Epithelial cell of esophagus (primary cell): ENCODE measurements around the gene ATP6V0C.

Experiments
- DNase-seq: peaks from one replicate; pipeline ENCODE4 v3.0.0; 2010; ENCODE audit warnings: low read depth
- H3K4me3 ChIP-seq: 2 replicates; pipeline ENCODE4 v1.5.1; 2011; ENCODE audit warnings: mild to moderate bottlenecking, low read length, control low read depth
- TF ChIP-seq, protein P1 (sequence below): IDR thresholded peaks from 2 replicates; pipeline ENCODE4 v1.5.1; 2011; ENCODE audit warnings: low read depth, mild to moderate bottlenecking, low read length, control low read depth, inconsistent platforms; ENCODE audit not compliant: insufficient read depth; ENCODE audit errors: missing control alignments

Gene ATP6V0C

DNA sequence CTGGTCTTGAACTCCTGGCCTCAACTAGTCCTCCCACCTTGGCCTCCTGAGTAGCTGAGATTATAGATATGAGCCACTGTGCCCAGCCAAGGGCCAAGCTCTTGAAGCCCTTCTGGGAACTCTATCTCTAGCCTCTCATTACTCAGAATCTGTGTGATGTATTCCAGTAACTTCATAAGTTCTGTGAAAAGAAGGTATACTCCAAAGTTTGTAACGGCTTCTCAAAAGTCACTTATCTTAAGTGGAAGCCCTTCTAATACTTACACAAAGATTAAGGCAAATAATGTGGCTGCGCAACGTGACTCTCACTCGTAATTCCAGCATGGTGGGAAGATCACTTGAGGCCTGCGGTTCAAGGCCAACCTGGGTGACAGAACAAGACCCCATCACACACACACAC, 19.1 kb upstream of the ATP6V0C start:
- DNase-seq, result no peak
- H3K4me3 ChIP-seq, result no peak overlapping the region
- TF ChIP-seq, protein P1, sequence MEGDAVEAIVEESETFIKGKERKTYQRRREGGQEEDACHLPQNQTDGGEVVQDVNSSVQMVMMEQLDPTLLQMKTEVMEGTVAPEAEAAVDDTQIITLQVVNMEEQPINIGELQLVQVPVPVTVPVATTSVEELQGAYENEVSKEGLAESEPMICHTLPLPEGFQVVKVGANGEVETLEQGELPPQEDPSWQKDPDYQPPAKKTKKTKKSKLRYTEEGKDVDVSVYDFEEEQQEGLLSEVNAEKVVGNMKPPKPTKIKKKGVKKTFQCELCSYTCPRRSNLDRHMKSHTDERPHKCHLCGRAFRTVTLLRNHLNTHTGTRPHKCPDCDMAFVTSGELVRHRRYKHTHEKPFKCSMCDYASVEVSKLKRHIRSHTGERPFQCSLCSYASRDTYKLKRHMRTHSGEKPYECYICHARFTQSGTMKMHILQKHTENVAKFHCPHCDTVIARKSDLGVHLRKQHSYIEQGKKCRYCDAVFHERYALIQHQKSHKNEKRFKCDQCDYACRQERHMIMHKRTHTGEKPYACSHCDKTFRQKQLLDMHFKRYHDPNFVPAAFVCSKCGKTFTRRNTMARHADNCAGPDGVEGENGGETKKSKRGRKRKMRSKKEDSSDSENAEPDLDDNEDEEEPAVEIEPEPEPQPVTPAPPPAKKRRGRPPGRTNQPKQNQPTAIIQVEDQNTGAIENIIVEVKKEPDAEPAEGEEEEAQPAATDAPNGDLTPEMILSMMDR, result no peak

DNA sequence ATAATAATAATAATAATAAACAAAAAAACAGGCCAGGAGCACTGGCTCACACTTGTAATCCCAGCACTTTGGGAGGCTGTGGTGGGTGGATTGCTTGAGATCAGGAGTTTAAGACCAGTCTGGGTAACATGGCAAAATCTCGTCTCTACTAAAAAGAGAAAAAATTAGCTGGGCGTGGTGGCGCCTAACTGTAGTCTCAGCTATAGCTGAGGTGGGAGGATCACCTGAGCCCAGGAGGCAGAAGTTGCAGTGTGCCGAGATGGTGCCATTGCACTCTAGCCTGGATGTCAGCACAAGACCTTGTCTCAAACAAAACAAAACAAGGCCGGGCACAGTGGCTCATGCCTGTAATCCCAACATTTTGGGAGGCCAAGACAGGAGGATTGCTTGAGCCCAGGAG, 18.7 kb upstream of the ATP6V0C start:
- TF ChIP-seq, protein P1, result no peak
- no peak overlapping the region for H3K4me3 ChIP-seq
- DNase-seq, result no peak

DNA sequence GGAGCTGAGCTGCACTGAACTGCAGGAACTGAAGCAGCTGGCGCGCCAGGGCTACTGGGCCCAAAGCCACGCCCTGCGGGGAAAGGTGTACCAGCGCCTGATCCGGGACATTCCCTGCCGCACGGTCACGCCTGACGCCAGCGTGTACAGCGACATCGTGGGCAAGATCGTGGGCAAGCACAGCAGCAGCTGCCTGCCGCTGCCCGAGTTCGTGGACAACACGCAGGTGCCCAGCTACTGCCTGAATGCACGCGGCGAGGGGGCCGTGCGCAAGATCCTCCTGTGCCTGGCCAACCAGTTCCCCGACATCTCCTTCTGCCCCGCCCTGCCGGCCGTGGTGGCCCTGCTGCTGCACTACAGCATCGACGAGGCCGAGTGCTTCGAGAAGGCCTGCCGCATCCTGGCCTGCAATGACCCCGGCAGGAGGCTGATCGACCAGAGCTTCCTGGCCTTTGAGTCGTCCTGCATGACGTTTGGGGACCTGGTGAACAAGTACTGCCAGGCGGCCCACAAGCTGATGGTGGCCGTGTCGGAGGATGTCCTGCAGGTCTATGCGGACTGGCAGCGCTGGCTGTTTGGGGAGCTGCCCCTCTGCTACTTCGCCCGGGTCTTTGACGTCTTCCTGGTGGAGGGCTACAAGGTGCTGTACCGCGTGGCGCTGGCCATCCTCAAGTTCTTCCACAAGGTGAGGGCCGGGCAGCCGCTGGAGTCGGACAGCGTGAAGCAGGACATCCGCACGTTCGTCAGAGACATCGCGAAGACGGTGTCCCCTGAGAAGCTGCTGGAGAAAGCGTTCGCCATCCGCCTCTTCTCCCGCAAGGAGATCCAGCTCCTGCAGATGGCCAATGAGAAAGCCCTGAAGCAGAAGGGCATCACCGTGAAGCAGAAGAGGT, 17.3 kb upstream of the ATP6V0C start:
- DNase-seq, result no peak
- no peak overlapping the region for H3K4me3 ChIP-seq
- TF ChIP-seq, protein P1, result no peak

DNA sequence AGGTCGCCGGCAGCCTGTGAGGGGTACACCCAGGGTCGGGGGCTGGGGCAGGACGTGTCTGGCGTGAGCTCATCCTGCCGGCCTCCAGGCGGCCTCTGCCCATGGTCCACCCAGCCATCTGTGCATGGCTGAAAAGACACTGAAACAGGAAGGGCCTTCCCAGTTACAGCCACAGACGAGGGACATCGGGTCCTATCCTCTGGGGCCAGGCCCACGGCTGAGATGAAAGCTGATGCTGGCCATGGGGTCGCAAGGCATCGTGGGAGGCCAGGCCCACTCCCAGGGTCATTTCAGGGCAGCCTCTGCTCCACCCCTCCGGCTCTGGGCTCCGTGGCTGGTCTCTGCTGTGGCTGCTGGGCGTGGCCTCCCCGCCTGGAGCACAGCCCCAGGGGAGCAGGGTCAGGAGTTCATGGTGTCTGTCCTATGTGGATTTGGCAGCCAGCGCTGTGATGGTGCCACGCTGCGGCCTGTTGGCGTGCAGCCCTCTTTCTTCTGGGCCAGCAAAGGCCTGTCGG, 16.6 kb upstream of the ATP6V0C start:
- H3K4me3 ChIP-seq, result no peak overlapping the region
- no peak for DNase-seq
- TF ChIP-seq, protein P1, result no peak

DNA sequence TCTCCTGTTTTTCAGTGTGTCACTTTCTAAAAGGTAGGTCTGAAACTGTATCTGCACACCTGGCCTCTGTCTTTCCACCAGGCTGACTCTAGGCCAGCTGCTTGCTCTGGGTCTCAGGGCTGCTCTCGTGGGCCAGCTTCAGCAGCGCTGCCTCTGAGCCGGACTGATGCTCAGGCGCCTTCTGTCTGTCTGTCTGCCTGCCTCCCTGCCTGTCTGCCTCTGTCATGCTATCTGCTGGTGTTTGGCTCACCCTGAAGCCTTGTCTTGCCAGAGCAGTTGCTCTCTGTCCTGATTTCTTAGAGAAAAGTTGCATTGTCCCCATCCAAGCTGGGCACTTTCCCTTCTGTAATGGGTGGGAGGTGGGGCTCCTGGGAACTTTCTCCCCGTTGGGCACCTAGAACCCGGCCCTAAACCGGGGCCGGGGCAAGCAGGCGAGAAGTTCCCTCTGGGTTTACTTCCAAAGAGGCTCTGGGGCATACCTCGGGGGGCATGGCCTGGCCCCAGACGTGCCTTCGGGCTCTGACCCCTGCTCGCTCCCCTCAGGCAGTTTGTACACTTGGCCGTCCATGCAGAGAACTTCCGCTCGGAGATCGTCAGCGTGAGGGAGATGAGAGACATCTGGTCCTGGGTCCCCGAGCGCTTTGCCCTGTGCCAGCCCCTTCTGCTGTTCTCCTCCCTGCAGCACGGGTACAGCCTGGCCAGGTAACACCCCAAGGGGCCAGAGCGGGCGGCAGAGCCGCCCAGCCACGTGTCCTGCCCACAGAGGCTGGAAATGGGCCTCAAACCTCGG, 15.9 kb upstream of the ATP6V0C start:
- DNase-seq, result no peak
- TF ChIP-seq, protein P1, result no peak
- H3K4me3 ChIP-seq, result no peak overlapping the region

DNA sequence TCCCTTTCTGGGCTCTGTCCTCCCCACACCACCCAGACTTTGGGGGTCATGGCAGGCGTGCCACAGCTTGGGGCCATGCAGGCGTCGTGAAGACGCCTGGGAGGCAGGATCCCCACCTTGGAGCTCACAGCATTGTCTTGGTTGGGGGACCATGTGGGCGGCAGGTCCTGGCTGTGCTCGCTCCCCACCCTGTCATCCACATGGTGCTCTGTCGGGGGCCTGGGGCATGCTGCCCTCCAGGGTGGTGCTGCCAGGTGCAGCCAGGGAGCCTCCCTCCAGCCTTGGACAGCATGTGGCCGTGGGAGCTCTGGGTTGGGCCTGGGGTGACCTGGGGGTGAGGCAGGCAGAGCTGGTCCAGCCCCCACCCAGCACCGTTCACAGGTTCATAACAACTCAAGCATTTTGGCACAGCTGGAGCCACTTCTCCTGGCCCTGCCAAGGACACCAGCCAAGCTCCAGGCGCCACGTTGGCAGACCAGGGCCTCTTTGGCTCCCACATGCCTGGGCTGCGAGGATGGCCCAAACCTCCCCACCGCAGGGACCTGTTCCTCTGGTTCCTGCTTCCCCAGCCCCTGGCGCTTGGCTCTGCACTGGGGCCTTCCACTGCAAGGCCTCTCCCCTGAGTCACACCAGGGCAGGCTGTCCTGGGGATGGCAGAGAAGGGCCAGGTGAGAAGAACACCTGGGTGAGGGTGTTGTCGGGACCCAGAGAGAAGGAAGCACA, 15.1 kb upstream of the ATP6V0C start:
- DNase-seq, result peak; percentile 69
- H3K4me3 ChIP-seq, result no peak overlapping the region

More for the DNA sequence above, 15.1 kb upstream of the ATP6V0C start:
- TF ChIP-seq, protein P1, result no peak
